ENCODE measurements around the gene RET.

GRCh38 chr10:43119416-43120115, 42.7 kb downstream of the RET start:
- TF ChIP-seq CTCF (IDR thresholded peaks at IDR 0.05; ENCODE audit: insufficient read depth, low read depth, low read length) (no peak), EZH2 (IDR thresholded peaks at IDR 0.05; ENCODE audit: insufficient read depth, low read length) (no peak)
